ENCODE data around the gene SLC16A9. TPM values are rescaled to one million over a fixed set of nuclear protein-coding genes. Genes with fewer than 3 reads are reported as not detected.
"Not testable (repeated sequence)": the region's sequence is repeated elsewhere in the genome, so short reads cannot be mapped to it uniquely, and the experiment has no call there.

The SLC16A9 gene
- total RNA-seq, 1 donor from 2014 or later, result 1.5 TPM

GRCh38 chr10:59678884-59679301 lies 30.8 kb downstream of the SLC16A9 start:
- no peak for DNase-seq (ENCODE audit: extremely low read depth, low read depth, low spot score)

GRCh38 chr10:59677253-59677831 lies 32.3 kb downstream of the SLC16A9 start:
- DNase-seq (ENCODE audit: extremely low read depth, low read depth, low spot score), result no peak

GRCh38 chr10:59675812-59676211 lies 33.8 kb downstream of the SLC16A9 start:
- no peak for DNase-seq (ENCODE audit: extremely low read depth, low read depth, low spot score)

GRCh38 chr10:59674215-59674836 lies 35.3 kb downstream of the SLC16A9 start:
- no peak for DNase-seq (ENCODE audit: extremely low read depth, low read depth, low spot score)

GRCh38 chr10:59672150-59672875 lies 37.3 kb downstream of the SLC16A9 start:
- DNase-seq (ENCODE audit: extremely low read depth, low read depth, low spot score), result no peak

GRCh38 chr10:59670269-59670668 lies 39.4 kb downstream of the SLC16A9 start:
- no peak for DNase-seq (ENCODE audit: extremely low read depth, low read depth, low spot score)

GRCh38 chr10:59668096-59668495 lies 41.6 kb downstream of the SLC16A9 start:
- no peak for DNase-seq (ENCODE audit: extremely low read depth, low read depth, low spot score)

GRCh38 chr10:59666310-59666709 lies 43.3 kb downstream of the SLC16A9 start:
- no peak for DNase-seq (ENCODE audit: extremely low read depth, low read depth, low spot score)

- DNase-seq (ENCODE audit: extremely low read depth, low read depth, low spot score), result not testable (repeated sequence)
Observed at GRCh38 chr10:59663213-59663612, 46.4 kb downstream of the SLC16A9 start.

- no peak for DNase-seq (ENCODE audit: extremely low read depth, low read depth, low spot score)
Observed at GRCh38 chr10:59657724-59658123, 51.9 kb downstream of the SLC16A9 start.

- DNase-seq (ENCODE audit: extremely low read depth, low read depth, low spot score), result peak; percentile 12
Observed at GRCh38 chr10:59655309-59655708, 54.3 kb downstream of the SLC16A9 start.

GRCh38 chr10:59654007-59654406 lies 55.6 kb downstream of the SLC16A9 start:
- DNase-seq (ENCODE audit: extremely low read depth, low read depth, low spot score), result no peak

- DNase-seq (ENCODE audit: extremely low read depth, low read depth, low spot score), result no peak
Observed at GRCh38 chr10:59651902-59652301, 57.7 kb downstream of the SLC16A9 start.

GRCh38 chr10:59649606-59650346 lies 59.9 kb downstream of the SLC16A9 start:
- no peak for DNase-seq (ENCODE audit: extremely low read depth, low read depth, low spot score)

- no peak for DNase-seq (ENCODE audit: extremely low read depth, low read depth, low spot score)
Observed at GRCh38 chr10:59648711-59649201, 60.9 kb downstream of the SLC16A9 start.

GRCh38 chr10:59644841-59645240 lies 64.8 kb downstream of the SLC16A9 start:
- no peak for DNase-seq (ENCODE audit: extremely low read depth, low read depth, low spot score)

- not testable (repeated sequence) for DNase-seq (ENCODE audit: extremely low read depth, low read depth, low spot score)
Observed at GRCh38 chr10:59641688-59642087, 68.0 kb downstream of the SLC16A9 start.

GRCh38 chr10:59635502-59636290 lies 74.0 kb downstream of the SLC16A9 start:
- DNase-seq (ENCODE audit: extremely low read depth, low read depth, low spot score), result no peak

- no peak for DNase-seq (ENCODE audit: extremely low read depth, low read depth, low spot score)
Observed at GRCh38 chr10:59634102-59634501, 75.5 kb downstream of the SLC16A9 start.

- DNase-seq (ENCODE audit: extremely low read depth, low read depth, low spot score), result no peak
Observed at GRCh38 chr10:59633063-59633462, 76.6 kb downstream of the SLC16A9 start.
